ENCODE measurements around the gene GLRX.

DNA sequence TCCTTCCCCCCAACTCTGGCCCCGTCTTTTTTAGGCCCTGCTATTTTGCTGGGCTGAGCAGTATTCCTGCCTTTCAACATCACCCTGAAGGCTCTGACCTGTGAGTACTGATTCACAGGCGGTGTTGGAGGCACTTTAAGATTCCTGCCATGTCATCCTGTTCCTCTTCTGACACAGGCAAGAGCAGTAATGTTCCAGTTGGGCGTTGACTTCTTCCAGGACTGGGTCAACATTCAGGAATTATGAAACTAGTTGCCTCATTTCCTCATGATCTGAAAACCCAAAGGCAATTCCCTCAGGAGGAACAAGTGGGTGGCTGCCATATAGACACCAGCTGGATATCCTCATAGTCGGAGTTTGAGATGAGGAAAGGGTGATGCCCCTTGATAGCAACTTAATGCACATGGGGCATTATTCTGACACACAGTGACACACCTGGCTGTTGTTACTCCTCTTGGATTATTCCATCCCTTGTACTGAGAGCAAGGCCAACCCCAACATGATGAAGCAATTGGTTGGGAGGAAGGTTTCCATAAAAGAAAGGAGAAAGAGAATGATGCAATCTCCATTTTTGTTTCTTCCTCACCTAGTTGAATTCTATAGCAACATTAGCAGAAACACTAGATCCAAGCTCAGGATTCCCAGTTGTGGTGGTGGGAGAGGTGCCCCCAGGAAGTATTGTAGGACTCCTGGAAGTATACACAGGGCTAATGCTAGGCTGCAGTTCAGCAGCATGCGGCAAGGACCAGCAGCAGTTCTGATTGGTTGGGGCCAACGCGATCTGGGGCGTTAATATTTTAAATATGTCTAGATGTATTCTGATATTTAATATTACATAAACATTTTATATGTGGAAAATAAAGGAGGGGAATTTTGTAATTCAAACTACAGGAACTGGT is 19.6 kb upstream of the GLRX start:
- TF ChIP-seq POLR2A (IDR thresholded peaks at IDR 0.05) (peak; percentile 4 to 56), CTCF (IDR thresholded peaks at IDR 0.05 in 4 of 5, conservative IDR thresholded peaks at IDR 0.05 in 1 of 5) (no peak)
